Neural crest cell (in vitro differentiated cells): ENCODE data around the gene NFE2L3. TPM values are rescaled to one million over a fixed set of nuclear protein-coding genes. Genes with fewer than 3 reads are reported as not detected.
"Not testable (repeated sequence)": the region's sequence is repeated elsewhere in the genome, so short reads cannot be mapped to it uniquely, and the experiment has no call there.

Experiments
- DNase-seq: peaks from one replicate; pipeline ENCODE4 v3.0.0; 2021; ENCODE audit warnings: low read depth, mixed read lengths, low spot score
- H3K27ac Mint-ChIP-seq: one replicate; pipeline ENCODE4 v1.8.0; 2021; ENCODE audit warnings: mild to moderate bottlenecking, mixed read lengths; ENCODE audit not compliant: unreplicated experiment
- H3K27me3 Mint-ChIP-seq: 2 replicates; pipeline ENCODE4 v1.8.0; 2021; ENCODE audit warnings: low read depth, mild to moderate bottlenecking, mixed read lengths
- H3K36me3 Mint-ChIP-seq: 2 replicates; pipeline ENCODE4 v1.8.0; 2021; ENCODE audit warnings: low read depth, mild to moderate bottlenecking, mixed read lengths
- H3K4me1 Mint-ChIP-seq: 2 replicates; pipeline ENCODE4 v1.8.0; 2021; ENCODE audit warnings: mixed read lengths
- H3K4me3 Mint-ChIP-seq: one replicate; pipeline ENCODE4 v1.8.0; 2021; ENCODE audit warnings: mild to moderate bottlenecking, mixed read lengths
- H3K9me3 Mint-ChIP-seq: 2 replicates; pipeline ENCODE4 v1.8.0; 2021; ENCODE audit warnings: mixed read lengths
- total RNA-seq: library from RNA; stranded (reverse); gene quantifications from 2 replicates; pipeline ENCODE4 v1.2.1, GENCODE V29; 2021
- TF ChIP-seq, protein P1 (sequence below): fragments of 200-600 bp; sonication (generic); conservative IDR thresholded peaks from 2 replicates; pipeline ENCODE4 v1.5.0; 2021; ENCODE audit warnings: antibody characterized with exemption, mild to moderate bottlenecking

NFE2L3 gene
- total RNA-seq, 1 donor from 2014 or later = 2.4 TPM

DNA sequence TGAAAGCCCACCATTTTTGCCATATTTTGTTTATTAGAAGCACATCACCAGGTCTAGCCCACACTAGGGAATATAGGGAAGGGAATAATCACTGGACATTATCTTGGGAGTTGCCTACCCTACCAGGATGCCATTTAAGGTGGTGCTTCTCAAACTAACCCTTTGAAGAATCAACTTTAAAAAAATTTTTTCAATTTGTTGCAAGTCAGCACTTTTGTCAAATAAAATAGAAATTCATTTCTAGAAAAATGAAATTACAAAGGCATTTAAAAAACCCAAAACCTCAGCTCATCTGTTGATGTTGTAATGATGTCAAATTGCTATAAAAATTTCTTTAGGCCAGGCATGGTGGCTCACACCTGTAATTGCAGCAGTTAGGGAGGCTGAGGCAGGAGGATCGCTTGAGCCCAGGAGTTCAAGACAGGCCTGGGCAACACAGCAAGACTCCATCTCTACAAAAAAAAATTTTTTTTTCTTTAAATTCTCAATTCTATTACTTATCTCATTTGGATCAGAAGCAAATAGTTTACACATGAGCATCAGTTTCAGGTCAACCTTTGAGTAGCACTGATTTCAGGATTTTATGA is 2.5 kb upstream of the NFE2L3 start:
- peaks cover 3% of the 10 kb centered on the region for H3K9me3 Mint-ChIP-seq
- DNase-seq = no peak
- H3K36me3 Mint-ChIP-seq = no peaks in the 10 kb centered on the region
- H3K27me3 Mint-ChIP-seq = peaks cover 38% of the 10 kb centered on the region
- peaks cover 22% of the 10 kb centered on the region for H3K4me1 Mint-ChIP-seq
- H3K4me3 Mint-ChIP-seq = no peak overlapping the region
- H3K27ac Mint-ChIP-seq = no peak overlapping the region
- TF ChIP-seq, protein P1, sequence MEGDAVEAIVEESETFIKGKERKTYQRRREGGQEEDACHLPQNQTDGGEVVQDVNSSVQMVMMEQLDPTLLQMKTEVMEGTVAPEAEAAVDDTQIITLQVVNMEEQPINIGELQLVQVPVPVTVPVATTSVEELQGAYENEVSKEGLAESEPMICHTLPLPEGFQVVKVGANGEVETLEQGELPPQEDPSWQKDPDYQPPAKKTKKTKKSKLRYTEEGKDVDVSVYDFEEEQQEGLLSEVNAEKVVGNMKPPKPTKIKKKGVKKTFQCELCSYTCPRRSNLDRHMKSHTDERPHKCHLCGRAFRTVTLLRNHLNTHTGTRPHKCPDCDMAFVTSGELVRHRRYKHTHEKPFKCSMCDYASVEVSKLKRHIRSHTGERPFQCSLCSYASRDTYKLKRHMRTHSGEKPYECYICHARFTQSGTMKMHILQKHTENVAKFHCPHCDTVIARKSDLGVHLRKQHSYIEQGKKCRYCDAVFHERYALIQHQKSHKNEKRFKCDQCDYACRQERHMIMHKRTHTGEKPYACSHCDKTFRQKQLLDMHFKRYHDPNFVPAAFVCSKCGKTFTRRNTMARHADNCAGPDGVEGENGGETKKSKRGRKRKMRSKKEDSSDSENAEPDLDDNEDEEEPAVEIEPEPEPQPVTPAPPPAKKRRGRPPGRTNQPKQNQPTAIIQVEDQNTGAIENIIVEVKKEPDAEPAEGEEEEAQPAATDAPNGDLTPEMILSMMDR = no peak

DNA sequence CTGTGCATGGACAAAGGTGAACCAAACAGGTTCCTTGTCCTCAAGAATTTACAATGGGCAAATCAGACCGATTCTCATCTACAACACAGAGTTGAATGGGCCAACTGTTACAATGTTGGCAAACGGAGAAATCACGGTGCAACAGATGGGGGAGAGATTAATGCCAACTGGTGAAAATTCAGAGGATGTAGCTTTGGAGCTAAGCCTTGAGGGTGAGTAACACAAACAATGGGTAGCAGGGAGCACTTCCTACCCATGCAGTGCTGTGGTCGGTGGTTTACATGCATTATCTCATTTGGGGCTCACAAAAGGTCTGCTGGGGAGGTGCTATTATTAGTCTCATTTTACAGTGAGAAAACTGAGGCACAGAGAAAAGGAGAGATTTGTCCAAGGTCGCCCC is 902 bp upstream of the NFE2L3 start:
- Mint-ChIP-seq H3K4me3 (peak overlapping the region; percentile 81), H3K27me3 (peaks cover 54% of the 10 kb centered on the region), H3K9me3 (peaks cover under 1% of the 10 kb centered on the region), H3K36me3 (no peaks in the 10 kb centered on the region), H3K27ac (no peak overlapping the region), H3K4me1 (peaks cover 22% of the 10 kb centered on the region)
- DNase-seq = no peak
- TF ChIP-seq, protein P1 = no peak

DNA sequence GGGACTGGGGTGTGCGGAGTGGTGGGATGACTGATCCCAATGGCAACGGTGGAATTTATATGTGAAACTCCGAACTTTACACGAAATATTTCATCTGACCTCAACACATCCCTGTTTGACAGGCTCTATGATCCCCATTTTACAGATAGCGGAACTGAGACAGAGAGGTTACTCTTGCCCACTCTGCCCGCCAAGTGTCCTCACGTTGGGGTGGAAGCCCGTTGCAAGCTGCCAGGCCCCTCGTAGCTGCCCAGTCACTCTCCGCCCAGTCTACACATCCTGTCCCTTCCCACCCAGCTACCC is 397 bp upstream of the NFE2L3 start:
- TF ChIP-seq, protein P1 = no peak
- H3K36me3 Mint-ChIP-seq = no peaks in the 10 kb centered on the region
- no peak for DNase-seq
- H3K4me3 Mint-ChIP-seq = peak overlapping the region; percentile 81
- peaks cover 22% of the 10 kb centered on the region for H3K4me1 Mint-ChIP-seq
- no peak overlapping the region for H3K27ac Mint-ChIP-seq
- H3K9me3 Mint-ChIP-seq = no peaks in the 10 kb centered on the region
- peaks cover 59% of the 10 kb centered on the region for H3K27me3 Mint-ChIP-seq

DNA sequence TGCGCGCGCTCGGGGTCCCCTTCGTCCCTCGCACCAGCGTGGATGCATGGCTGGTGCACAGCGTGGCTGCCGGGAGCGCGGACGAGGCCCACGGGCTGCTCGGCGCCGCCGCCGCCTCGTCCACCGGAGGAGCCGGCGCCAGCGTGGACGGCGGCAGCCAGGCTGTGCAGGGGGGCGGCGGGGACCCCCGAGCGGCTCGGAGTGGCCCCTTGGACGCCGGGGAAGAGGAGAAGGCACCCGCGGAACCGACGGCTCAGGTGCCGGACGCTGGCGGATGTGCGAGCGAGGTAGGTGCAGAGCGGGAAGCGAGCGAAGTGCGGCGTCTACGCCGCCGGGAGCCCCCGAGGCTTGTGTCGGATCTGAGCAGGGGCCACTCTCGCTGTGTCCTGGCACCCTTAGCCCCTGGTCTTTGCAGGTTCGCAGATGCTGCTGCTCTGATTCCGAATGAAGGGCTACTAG is 813 bp downstream of the NFE2L3 start:
- DNase-seq, H3K36me3 Mint-ChIP-seq, H3K9me3 Mint-ChIP-seq, H3K27ac Mint-ChIP-seq: not testable (repeated sequence)
- Mint-ChIP-seq H3K4me3 (peak overlapping the region; percentile 83), H3K4me1 (peaks cover 22% of the 10 kb centered on the region), H3K27me3 (peaks cover 69% of the 10 kb centered on the region)

DNA sequence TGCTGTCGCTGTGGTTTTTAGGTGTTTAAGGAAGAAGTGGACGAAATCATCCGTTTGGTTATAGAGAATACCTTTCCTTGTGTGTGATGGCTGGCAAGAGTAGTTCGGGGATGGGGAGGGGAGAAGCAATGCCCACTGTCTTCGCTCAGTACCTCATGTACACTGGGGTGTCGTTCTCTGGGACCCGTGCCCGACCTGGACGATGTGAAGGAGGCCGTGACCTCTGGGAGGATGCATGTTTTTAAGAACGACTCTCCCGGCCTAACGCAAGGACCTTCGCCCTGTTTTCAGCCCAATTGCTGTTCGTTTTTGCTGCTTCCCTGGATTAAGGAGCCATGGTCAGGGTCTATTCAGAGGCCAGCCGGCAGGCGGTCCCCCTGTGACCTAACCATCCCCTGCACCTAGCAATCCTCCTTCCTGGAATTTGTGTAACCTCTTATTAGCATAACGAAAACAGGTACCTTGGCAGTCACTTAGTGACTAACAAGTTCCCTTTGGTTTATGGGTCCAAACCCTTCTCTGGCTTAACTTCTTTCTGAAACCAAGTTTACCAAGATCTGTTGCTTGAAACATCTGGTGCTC is 1.3 kb downstream of the NFE2L3 start:
- Mint-ChIP-seq H3K27ac (no peak overlapping the region), H3K4me3 (peak overlapping the region; percentile 83), H3K27me3 (peaks cover 74% of the 10 kb centered on the region), H3K36me3 (no peaks in the 10 kb centered on the region), H3K4me1 (peaks cover 22% of the 10 kb centered on the region), H3K9me3 (no peaks in the 10 kb centered on the region)
- no peak for DNase-seq
- TF ChIP-seq, protein P1 = no peak

DNA sequence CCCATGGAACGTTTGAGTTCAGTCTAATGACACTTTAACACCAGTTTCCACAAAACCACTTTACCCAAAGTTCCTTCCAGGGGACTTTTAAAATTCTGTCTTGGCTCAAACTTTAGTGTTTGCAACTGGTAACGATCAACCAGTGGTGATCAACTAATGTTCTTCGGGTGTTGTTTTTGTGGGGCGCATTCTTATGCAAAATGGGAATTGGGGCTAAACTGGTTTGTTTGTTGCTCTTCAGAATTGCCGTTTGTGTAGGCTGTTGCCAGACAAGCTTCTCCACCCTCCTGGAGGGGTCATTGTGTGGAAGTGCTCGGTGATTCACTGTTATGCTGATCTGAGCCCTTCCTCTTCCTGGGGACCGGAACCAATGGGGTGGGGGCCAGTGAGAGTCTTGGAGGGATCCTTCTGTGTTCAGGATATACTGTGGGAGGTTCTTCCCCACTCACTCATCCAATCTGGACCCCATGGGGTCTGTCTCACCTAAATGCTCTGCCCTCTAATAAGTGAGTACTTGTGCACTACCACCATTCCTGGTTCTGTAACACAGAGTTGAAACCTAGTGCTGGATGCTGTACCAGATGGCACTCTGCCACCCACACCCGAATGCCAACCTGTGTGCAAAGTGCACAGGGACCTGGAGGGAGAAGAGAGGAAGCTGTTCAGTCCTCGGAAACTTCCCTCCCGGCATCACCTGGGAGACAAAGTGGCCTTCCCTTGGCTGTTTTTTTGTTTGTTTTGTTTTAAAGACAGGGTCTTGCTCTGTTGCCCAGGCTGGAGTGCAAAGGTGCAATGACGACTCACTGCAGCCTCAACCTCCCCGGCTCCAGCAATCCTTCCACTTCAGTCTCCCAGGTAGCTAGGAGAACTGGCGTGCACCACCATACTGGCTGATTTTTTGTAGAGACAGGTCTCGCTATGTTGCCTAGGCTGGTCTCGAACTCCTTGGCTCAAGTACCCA is 2.1 kb downstream of the NFE2L3 start:
- no peaks in the 10 kb centered on the region for H3K9me3 Mint-ChIP-seq
- no peaks in the 10 kb centered on the region for H3K36me3 Mint-ChIP-seq
- H3K27me3 Mint-ChIP-seq = peaks cover 80% of the 10 kb centered on the region
- peaks cover 24% of the 10 kb centered on the region for H3K4me1 Mint-ChIP-seq
- peak overlapping the region; percentile 83 for H3K4me3 Mint-ChIP-seq
- TF ChIP-seq, protein P1 = no peak
- no peak overlapping the region for H3K27ac Mint-ChIP-seq
- no peak for DNase-seq
